HG03196 (cell line): Measurements from ENCODE around the gene SSTR5.

Source experiments
- ATAC-seq: cut with Tn5 transposase; IDR thresholded peaks from one replicate; pipeline ENCODE4 v1.9.1; 2021; ENCODE audit not compliant: unreplicated experiment

SSTR5 gene

GRCh38 chr16:1121601-1122397 lies 49.3 kb downstream of the SSTR5 start:
- ATAC-seq: no peak

- ATAC-seq: no peak
Observed at GRCh38 chr16:1122398-1122765, 49.8 kb downstream of the SSTR5 start.

GRCh38 chr16:1123525-1124230 lies 51.1 kb downstream of the SSTR5 start:
- no peak for ATAC-seq

GRCh38 chr16:1124291-1124690 lies 51.7 kb downstream of the SSTR5 start:
- ATAC-seq: no peak

- ATAC-seq: no peak
Observed at GRCh38 chr16:1124795-1125194, 52.2 kb downstream of the SSTR5 start.

- ATAC-seq: no peak
Observed at GRCh38 chr16:1125471-1125870, 52.9 kb downstream of the SSTR5 start.

DNA sequence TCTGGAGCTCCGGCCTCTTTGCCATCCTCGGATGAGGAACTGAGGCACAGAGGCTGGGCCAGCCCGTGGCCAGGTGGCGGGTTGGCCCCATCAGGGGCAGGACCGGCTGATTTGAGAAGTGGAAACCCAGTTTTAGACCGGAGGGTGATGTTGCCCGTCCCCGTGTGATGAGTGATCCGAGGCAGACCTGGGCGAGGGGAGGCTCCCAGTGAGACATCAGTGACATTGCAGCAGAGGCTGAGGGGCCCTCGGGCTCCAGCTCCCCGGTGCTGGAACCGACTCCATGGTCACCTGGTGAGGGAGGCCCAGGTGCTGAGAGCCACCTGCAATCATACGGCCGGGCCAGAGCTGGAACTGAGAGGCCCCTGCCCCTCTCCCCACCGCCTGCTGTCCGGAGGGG lies 53.5 kb downstream of the SSTR5 start:
- ATAC-seq: no peak

GRCh38 chr16:1126586-1126985 lies 54.0 kb downstream of the SSTR5 start:
- ATAC-seq: no peak

- no peak for ATAC-seq
Observed at GRCh38 chr16:1127101-1127500, 54.6 kb downstream of the SSTR5 start.

- no peak for ATAC-seq
Observed at GRCh38 chr16:1127971-1128715, 55.6 kb downstream of the SSTR5 start.

GRCh38 chr16:1129106-1129960 lies 56.8 kb downstream of the SSTR5 start:
- no peak for ATAC-seq

DNA sequence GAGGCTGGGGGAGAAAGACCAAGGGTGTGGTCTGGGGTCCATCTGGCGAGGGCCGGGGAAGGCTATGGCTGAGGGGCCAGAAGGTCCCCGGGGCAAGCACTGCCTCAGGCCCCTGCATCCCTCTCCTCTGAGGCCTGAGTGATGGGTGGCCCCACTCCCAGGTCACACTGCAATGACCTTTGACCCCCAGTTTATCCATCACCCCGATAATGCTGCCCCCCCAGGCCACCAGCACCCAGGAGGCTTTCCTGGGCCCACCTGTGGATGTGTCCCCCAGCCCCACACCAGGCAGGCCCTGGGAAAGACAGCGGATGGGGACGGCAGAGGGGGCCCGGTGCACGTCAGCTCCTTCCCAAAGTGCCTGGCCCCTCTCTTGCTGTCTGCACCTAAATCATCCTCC lies 57.8 kb downstream of the SSTR5 start:
- no peak for ATAC-seq
